Mammary epithelial cell (primary cell): ENCODE measurements around the gene FBXL17.

Source experiments
- EZH2 ChIP-seq: IDR thresholded peaks from 2 replicates; pipeline ENCODE4 v1.6.1; 2012; ENCODE audit warnings: low read length, inconsistent platforms, borderline replicate concordance
- TF ChIP-seq, protein P1 (sequence below), 2 donors: IDR thresholded peaks in 1 of 2; conservative IDR thresholded peaks in 1 of 2; 2 replicates each; pipeline ENCODE4 v1.5.1; 2011 to 2012; ENCODE audit warnings: inconsistent platforms in 2 of 2, low read length in 2 of 2, mild to moderate bottlenecking in 2 of 2, control low read depth in 1 of 2, low read depth in 1 of 2; ENCODE audit not compliant: insufficient read depth in 1 of 2; ENCODE audit errors: extremely low read depth in 1 of 2

DNA sequence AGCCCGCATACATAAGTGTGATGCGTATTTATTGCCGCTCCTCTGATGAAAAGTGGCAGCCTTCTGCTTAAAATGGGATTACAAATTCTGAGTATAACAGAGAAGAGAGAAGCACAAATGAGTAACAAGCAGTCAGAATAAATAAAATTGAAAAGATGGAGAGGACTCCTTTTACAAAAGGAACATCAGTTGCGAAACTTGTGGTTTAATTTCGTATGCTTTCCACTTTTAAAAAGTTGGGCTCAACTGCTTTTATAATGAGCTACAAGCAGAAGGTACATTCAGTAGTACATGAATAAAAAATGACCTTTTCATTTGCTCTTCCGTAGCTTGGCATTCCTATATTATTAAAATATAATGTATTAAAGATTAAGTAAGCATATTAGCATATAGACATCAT, 320.0 kb downstream of the FBXL17 start:
- TF ChIP-seq, protein P1, sequence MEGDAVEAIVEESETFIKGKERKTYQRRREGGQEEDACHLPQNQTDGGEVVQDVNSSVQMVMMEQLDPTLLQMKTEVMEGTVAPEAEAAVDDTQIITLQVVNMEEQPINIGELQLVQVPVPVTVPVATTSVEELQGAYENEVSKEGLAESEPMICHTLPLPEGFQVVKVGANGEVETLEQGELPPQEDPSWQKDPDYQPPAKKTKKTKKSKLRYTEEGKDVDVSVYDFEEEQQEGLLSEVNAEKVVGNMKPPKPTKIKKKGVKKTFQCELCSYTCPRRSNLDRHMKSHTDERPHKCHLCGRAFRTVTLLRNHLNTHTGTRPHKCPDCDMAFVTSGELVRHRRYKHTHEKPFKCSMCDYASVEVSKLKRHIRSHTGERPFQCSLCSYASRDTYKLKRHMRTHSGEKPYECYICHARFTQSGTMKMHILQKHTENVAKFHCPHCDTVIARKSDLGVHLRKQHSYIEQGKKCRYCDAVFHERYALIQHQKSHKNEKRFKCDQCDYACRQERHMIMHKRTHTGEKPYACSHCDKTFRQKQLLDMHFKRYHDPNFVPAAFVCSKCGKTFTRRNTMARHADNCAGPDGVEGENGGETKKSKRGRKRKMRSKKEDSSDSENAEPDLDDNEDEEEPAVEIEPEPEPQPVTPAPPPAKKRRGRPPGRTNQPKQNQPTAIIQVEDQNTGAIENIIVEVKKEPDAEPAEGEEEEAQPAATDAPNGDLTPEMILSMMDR (conservative IDR thresholded peaks at IDR 0.05 in 1 of 2, IDR thresholded peaks at IDR 0.05 in 1 of 2; ENCODE audit: extremely low read depth in 1 of 2, insufficient read depth in 1 of 2, low read depth in 1 of 2, low read length in 2 of 2), result no peak
- no peak for TF ChIP-seq EZH2
